ENCODE data around the gene VAT1L.

Gene VAT1L

DNA sequence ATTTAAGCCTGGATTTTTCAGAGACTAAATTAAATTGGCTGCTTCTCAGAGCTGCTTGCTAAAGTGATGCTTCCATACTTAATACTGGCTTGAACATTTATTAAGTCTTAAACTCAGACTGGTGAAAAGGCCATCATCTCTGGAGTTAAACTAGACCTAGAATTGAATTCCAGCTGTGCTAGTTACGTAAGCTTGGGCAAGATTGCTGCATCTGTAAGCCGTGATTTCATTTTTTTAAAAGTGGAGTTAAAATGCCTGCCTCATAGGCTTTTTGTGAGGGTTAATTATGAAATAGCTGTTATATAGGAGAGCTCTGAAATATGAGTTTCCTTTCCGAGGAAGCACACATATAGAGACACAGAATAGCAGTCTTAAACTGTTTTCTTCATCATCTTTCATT lies 84.7 kb downstream of the VAT1L start:
- DNase-seq: no peak

DNA sequence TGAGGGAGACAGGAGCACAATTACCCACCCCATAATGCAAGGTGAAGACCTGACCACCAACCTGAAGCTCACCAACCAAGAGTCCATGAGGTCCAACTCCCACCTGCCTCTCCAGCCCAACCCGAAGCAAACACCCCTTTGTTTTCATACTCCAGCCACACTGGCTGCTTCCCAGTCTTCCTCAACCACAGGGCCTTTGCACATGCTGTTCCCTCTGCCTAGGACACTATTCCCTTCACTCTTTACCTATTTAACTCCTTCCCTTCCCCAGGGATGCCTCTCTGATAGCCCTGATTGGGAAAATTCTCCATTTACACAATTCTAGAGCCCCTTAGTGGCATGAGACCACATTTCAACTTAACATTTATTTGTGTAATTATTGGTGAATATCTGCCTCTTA lies 86.0 kb downstream of the VAT1L start:
- DNase-seq: no peak

DNA sequence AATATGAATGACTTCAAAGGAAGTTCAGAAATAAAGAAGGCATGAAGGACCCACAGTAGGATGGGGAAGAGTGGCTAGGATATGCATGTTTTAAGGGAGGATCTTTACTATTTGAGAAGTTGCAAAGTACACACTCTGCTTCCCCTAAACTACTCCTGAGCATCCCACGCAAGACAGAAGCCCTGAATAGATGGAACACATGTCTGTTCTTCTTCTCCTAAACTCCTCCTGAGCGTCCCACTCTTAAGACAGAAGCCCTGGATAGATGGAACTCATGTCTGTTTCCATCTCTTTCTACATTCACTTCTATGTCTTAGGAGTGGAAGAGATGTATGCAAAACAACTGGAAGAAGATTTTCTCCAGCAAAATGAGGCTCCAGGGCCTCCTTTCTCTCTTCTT lies 88.4 kb downstream of the VAT1L start:
- DNase-seq: no peak

DNA sequence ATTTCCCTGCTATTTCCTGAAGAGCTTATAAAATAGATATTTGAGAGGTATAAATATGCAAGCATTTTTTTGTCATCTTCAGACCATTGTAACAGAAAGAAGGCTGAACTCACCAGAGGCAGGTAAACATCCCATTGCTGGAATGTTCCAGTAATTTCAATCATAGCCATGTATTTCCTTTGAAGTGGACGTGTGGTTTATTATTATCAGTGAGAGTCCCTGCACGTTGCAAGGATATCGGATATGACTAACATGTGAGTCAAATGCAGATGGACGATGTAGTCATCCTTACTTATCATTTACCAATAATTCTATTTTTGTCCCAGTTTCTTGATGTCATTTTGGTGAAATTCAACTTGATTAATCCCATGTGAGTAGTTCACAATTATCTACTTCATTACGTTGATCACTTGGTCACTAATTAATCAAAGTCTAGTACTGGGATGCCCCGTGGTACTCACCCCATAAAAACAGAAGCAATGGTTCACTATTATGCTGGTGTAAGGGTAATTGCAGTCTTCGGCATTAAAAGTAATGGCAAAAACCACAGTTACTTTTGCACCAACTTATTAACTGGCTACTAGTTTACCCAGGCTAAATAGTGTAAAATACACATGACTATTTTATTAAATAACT lies 89.5 kb downstream of the VAT1L start:
- no peak for DNase-seq

DNA sequence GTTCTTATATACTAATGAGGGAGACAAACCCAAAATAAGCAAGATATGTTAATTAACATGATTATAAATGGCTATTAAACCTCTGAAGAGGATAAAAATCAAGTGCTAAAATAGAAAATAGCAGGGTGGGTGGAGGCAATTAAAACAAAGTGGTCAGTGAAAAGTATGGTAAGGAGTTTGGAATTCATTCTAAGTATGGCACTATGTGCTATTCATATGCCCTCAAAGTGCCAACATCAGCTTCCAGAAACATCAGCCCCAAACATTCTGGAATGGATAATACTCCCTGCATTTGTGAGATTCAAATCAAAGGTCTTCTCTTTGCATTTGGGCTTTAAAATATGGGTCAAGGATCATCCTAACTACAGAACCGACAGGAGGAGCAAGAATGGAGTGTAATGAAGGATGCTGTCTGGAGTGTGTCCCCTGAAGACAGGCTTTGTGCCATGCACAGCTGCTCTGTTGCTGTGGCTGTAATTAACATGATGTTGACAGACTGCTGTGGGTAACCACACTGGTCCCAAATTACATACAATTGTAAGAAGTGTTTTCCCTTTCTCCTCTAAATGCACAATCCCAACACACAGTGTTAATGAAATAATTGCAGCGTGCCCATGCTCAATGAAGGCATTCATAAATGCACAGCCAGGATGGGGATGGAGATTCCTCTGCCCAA lies 93.1 kb downstream of the VAT1L start:
- DNase-seq: no peak

DNA sequence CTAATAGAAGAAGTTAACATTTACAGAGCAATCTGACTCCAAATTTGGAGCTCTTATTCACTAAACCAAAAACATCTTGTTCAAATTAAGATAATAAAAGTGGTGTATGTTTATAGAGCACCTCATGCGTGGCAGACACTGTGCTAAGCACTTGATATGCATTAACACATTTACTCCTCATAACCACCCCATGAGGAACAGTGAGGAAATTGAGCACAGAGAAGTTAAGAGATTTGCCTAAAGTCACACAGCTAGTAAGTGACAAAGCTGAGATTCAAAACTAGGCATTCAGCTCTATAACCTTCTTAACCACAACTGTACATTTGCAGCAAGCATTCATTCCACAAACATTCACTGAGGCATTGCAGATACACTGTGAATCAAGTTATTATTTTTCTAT lies 94.0 kb downstream of the VAT1L start:
- DNase-seq: no peak

DNA sequence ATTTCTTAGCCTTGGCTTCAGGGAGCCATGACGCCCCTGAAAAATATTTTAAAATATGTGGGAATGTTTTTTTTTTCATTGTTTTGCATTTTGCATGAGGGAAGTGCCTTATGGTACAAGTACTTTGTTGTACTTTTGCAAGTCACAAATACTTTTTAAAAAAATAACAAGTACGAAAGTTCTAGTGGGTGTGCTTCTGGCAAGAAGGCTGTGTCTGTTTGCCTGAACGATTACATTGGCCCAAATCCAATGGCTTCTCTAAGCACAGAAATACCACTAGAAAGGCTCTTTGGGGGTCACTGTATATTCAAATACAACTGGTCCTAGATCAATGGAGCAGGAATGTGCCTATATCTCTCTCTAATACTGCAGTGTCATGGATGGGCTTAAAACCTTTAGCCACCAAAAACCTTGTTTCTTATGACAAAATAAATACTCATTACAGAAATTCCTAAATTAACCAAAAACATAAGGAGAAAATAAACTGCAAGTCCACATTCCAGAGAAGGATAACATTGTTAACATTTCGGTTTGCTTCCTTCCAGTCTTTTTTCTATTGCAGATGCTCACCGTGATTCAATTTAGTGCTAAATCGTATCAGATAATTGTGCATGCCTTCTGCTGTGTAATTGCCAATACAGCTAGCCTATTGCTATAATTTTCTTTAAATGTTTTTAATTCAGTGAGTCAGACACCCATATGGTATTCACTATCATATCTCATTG lies 97.4 kb downstream of the VAT1L start:
- DNase-seq: no peak

DNA sequence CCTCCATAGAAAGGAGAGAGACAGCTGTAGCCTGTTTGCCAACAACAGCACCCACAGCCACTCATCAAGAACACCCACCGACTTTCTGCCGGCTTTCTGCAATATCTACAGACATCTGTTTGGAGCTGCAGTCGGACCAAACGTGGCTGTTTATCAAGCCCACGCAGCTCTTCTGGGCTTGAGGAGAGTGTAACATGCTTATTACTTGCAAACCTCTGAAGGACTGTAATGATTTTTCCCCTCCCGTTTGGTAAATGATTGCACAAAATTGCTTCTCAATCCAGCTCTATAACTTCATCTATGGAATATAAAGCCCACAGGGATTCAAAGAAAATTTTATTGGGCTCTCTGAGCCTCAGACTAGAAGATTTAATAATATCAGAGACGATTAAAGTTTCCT lies 100.5 kb downstream of the VAT1L start:
- no peak for DNase-seq

DNA sequence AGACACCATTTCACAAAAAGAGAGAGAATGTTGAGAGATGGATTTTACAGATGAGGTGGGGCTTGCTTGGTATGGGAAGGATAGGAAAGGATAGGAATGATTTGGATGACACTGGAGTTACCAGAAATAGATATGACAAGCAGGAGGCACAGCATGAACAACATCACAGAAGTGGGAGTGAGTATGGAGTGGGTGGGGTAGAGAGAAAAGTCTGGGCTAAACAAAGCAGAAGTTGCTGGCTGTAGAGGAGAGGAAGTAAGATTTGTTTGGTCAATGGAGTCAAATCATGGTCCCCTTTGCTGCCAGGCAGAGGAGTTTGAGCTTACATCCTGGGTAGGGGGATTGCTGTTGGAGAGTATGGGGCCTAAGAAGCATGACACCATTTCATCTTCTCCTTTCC lies 101.7 kb downstream of the VAT1L start:
- DNase-seq: no peak

DNA sequence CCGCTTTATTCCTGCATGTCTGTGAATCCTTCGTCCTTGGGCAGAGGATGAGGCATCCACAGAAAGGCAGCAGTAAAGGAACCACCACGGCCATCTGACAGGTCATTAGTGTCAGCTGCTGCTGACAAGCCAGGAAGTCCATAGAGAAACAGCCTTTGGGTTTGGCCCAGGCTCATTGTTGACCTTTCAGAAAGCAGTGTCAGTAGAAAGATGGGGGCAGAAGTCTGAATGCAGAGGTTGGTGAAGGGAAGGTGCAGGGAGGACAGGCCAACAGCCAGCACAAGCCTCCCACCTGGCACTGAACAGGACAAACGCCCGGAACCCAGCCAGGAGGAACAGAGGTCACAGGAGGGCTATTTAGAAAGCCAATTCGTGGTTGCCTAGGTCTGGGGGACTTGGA lies 105.8 kb downstream of the VAT1L start:
- no peak for DNase-seq

DNA sequence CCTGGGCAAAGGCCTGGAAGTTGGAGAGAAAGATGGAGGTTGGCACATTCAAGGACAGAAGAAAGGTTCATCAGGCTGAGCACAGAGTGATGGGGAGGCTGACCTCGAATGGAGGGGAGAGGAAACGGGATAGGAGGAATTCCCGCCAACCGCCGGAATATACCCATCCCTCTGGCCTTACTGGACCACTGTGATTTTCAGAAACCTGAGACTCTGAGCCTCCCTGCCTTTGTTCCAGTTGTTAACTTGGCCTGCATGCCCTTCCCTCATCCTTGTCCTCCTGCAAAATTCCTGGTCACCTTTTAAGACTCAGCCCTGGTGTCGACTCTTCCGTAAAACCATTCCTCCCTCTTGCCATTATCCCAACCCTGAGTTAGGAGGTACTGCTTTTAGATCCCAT lies 107.6 kb downstream of the VAT1L start:
- no peak for DNase-seq

DNA sequence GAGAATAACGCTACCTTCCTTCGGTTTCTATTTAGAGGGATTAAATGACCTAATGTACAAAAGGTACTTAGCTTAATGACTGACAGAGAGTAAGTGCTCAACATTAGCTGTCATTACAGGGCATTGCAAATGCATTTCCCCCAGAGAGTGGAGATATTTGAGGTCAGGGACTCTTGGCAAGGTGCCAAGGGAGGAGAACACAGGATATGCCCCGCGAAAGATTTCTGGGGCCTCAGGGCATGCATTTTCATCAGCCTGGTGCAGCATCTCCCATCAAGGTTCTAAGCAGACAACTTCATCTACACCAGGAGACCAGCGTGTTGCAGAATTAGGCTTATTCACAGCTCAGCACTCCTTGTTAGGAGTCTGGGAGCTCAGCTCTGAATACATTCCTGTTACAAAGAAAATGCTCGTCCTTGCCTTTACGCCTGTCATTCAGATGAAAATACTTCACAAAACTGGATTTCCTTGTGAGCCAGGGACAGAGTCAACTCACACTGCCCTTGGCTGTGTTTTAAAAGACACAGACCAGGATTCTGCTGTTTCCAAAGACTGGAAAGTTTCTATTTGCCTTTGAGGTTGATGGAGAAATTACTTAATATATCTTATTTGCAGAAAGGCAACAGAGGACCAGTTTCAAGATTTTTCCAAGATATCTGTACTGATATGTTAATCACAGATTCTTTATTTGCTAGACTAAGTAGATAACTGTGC lies 108.2 kb downstream of the VAT1L start:
- no peak for DNase-seq

DNA sequence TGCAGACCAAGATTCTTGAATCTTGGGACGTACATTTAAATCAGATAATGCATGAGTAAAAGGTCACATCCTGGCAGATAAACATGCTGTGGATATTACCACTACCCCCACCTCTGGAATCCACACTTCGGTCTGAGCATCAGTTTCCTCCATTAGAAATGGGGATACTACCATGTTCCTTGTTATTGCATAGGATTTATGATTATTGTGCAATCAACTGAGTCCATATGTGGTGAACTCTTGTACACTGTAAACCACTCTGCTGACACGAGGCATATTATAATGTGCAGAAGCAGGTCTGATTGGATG lies 108.7 kb downstream of the VAT1L start:
- no peak for DNase-seq

DNA sequence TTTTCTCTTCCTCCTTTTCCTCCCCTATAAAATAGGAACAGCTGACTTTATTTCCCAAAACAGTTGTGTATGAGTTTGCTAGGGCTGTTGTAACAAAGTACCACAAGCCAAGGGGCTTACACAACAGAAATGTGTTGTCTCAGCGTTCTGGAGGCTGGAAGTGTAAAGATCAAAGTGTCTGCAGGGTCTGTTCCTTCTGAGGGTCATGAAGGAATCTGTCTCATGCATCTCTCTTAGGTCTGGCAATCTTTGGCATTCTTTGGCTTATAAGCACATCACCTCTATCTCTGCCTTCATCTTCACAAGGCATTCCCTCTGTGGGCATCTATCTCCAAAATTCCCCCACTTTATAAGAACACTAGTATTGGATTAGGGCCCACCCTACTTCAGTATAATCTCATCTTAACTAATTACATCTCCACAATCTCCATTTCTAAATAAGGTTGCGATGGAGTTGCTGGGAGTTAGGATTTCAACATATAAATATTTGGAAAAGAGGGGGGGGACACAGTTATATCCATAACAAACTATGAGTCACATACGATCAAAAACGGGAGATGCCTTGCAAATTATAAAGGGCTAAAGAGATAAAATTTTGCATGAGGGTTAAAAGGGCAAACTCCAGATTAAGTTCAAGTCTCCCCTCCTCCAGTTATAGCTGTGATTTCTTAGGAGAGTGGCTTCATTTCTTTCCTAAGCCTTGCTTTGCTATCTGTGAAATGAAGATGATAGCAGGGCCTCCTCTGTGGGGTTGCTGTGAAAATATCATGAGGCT lies 109.7 kb downstream of the VAT1L start:
- DNase-seq: no peak

DNA sequence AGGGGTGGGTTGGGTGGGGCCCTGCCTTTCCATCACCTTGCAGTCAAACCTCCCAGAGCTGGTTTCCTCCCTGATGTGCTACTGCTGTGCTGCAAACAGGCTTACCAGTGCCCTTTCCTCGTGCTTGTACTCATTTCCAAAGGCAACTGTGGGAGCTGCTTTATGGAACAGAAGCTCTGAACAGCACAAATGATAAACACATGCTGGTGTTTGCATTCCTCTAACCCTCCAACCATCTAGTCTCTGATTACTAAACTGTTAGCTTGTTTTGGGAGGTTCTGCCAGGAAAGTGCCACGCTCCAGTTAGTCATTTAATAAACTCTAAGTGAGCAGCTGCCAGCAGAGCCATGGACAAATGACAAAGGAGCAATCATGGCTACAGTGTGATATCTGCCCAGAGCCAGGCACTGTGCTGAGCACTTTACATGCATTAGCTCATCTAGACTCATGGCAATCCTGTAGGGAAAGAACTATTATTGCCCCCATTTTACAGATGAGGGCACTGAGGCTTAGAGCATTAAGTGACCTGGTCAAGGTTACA lies 110.4 kb downstream of the VAT1L start:
- DNase-seq: no peak

DNA sequence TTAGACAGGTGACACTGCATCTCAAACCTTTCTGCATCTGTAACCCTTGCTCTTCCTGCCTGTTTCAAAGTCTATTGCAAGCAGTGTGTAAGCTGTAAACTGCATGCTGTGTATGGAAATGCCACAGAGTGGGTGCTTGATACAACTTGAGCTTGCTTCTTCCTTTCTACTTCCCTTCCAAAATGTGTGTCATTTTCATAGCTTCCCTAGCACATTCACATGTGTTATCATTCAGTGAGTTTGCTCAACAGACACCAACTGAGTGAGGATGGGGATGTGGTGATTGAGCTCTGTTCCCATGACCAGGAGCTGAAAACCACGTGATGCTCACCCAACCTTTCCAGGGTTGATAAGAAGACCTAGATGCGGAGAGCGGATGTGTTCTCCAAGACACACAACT lies 111.1 kb downstream of the VAT1L start:
- no peak for DNase-seq

DNA sequence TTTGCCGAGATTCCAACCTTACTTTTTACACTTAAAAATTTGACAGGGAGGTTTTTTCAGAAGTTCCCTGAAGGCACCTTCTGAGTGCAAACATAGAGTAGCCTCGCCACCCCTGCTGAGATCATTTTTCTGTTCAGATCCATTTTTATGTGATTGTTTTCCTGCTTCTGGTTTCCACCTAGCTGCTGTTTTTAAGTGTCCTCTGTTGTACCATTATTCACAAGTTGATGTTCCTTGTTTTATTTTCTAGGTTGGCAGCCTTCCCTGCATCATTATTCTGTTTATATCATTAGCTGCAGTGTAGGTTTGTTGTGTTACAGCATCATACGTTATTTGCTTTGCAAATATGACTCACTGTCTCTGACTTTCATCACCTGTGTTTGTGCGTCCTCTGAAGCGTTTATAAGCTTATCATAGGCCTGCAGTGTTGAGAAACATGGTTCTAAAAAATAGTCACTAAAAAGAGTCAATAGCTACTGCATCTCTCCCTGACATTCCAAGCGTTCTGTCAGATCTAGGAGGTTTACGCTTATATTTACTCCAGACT lies 117.1 kb downstream of the VAT1L start:
- DNase-seq: no peak

DNA sequence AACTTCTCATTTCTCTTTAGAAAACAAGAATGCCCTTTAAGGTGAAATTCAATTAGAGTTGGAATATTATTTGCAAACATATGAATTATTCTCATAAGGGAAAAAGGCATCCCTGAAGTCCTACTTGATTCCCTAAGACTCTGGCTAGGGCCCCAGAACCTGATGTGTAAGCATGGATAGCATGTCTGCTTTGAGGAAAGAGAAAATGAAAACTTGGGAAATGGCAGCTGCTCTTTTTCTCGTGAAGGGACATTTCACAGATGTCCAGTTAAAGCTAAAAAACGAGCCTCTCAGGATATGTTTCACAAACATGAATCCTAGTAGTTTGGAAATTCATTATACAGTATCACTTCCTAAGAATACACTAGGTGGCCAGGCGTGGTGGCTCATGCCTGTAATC lies 121.7 kb downstream of the VAT1L start:
- no peak for DNase-seq

DNA sequence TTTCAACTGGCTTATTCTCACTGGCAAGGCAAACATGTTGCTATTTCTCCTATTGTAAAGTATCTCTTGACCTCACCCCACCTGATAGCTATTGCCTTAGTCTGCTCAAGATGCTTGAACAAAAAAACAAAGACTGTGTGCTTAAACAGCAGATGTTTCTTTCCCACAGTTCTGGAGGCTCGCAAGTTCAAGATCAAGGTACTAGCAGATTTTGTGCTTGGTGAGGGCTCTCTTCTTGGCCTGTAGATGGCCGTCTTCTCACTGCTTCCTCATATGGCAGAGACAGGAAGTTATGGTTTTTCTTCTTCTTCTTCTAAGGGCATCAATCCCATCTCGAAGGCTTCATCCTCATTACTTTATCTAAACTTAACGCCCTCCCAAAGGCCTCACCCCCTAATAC lies 124.3 kb downstream of the VAT1L start:
- DNase-seq: no peak

DNA sequence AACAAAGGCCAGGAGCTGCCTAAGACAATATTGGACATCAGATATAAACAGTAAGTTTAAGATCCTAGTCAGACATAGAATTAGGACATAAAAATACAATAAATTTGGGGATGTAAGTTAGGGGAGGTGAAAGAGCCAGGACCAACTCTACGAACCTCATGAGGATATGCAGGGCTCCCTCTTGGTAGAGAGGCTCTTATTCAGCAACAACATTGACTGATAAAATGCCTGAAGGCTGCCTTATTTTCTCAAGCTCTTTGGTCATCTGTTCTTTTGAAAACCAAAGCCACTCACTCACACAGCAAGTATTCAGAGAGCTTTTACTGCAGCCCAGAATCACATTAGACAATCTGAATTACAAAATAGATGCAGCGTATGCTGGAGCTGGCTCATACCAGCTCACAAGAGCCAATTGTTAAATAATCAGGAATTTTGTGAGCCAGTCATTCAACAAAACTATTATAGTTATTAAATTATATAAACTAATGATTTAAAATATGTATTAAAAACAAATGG lies 125.4 kb downstream of the VAT1L start:
- DNase-seq: no peak

DNA sequence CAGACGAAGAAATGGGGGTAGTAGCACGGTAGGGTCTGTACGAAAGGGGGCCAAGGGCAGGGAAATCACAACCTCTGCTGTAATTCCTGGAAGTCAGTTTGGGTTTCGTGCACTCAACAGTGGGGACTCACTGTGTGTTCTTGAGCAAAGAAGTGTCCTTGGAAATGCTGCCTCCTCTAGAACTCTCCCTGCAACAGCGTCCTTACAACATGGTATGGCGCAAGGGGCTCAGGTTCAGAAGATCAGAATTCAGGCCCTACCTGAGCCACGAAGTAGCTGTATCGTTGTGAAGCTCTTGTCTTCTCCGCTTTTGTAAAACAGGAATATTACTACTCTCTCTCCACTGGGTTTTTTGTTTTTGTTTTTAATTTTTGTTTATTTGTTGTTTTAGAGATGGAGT lies 127.7 kb downstream of the VAT1L start:
- DNase-seq: no peak

DNA sequence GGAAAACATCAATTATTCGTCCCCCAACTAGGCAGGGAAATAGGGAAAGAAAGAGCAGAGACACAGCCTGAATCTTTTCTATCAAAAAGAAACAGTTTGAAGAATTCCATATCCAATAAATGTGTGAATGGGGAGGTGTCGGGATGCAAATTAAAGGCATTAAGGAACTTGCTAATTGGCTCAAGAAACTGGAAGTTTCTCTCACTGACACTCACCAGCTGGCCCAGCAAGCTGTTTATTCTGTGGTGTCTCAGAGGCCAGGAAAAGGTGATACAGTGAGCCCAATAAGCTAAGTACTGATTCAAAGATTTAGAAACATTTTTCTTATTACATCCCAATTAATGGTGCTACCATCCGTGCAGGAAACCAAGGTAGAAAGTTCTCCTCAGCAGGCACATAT lies 129.6 kb downstream of the VAT1L start:
- DNase-seq: no peak

All from activated CD4-positive, alpha-beta T cell treated with anti-CD3 and anti-CD28 coated beads, Interleukin-2, amount 50 U/mL, for 1 hour (primary cell).